Tibial nerve (tissue), 3 donors: ENCODE measurements around the gene CTSL.

Experiments
- CTCF ChIP-seq, 5 experiments: fragments of 200-600 bp in 3 of 5; fragments of 450-650 bp in 2 of 5; sonication (generic) in 3 of 5; IDR thresholded peaks; one replicate each; pipeline ENCODE4 v1.5.1; 2016 to 2019; ENCODE audit warnings: antibody characterized with exemption in 5 of 5, mild to moderate bottlenecking in 3 of 5, moderate library complexity in 2 of 5
- POLR2A ChIP-seq, 2 donors: fragments of 450-650 bp; IDR thresholded peaks; one replicate each; pipeline ENCODE4 v1.6.1; 2017; ENCODE audit warnings: antibody characterized with exemption in 2 of 2, mild to moderate bottlenecking in 2 of 2, moderate library complexity in 2 of 2

GRCh38 chr9:87740209-87740608 is 14.3 kb downstream of the CTSL start:
- TF ChIP-seq POLR2A (IDR thresholded peaks at IDR 0.05) (no peak), CTCF (IDR thresholded peaks at IDR 0.05) (no peak)
